H9 (cell line): ENCODE data around the gene PLD1. TPM values are rescaled to one million over a fixed set of nuclear protein-coding genes. Genes with fewer than 3 reads are reported as not detected.

Source experiments
- DNase-seq: peaks from one replicate; pipeline ENCODE4 v3.0.0-alpha.2; 2017
- H2AFZ ChIP-seq: one replicate; pipeline ENCODE4 v1.6.1; 2013; ENCODE audit warnings: mild to moderate bottlenecking, low read length, control low read depth, moderate library complexity
- H2AK5ac ChIP-seq: 2 replicates; pipeline ENCODE4 v1.6.1; 2013; ENCODE audit warnings: low read length, control low read depth, mixed read lengths; ENCODE audit not compliant: insufficient read length
- H2BK120ac ChIP-seq: one replicate; pipeline ENCODE4 v1.6.1; 2013; ENCODE audit warnings: low read depth, mild to moderate bottlenecking, low read length, control low read depth, inconsistent platforms; ENCODE audit not compliant: poor library complexity, severe bottlenecking
- H2BK12ac ChIP-seq: 2 replicates; pipeline ENCODE4 v1.6.1; 2013; ENCODE audit warnings: low read length, control low read depth, mixed read lengths, low read depth; ENCODE audit not compliant: insufficient read length
- H2BK15ac ChIP-seq: 2 replicates; pipeline ENCODE4 v1.6.1; 2013; ENCODE audit warnings: low read depth, low read length, control low read depth
- H2BK20ac ChIP-seq: one replicate; pipeline ENCODE4 v1.6.1; 2013; ENCODE audit warnings: low read depth, mild to moderate bottlenecking, low read length, control low read depth, inconsistent platforms; ENCODE audit not compliant: poor library complexity, severe bottlenecking
- H2BK5ac ChIP-seq: 2 replicates; pipeline ENCODE4 v1.6.1; 2013; ENCODE audit warnings: low read length, control low read depth, mixed read lengths; ENCODE audit not compliant: insufficient read length
- H3K14ac ChIP-seq: 2 replicates; pipeline ENCODE4 v1.6.1; 2013; ENCODE audit warnings: low read length, control low read depth; ENCODE audit not compliant: insufficient read depth
- H3K18ac ChIP-seq: 2 replicates; pipeline ENCODE4 v1.6.1; 2013; ENCODE audit warnings: low read depth, mild to moderate bottlenecking, mixed read lengths, low read length, control low read depth; ENCODE audit not compliant: insufficient read length
- H3K23ac ChIP-seq: 2 replicates; pipeline ENCODE4 v1.6.1; 2013; ENCODE audit warnings: low read length, control low read depth, mixed read lengths, low read depth; ENCODE audit not compliant: insufficient read length
- H3K23me2 ChIP-seq: 2 replicates; pipeline ENCODE4 v1.6.1; 2013; ENCODE audit warnings: low read depth, mild to moderate bottlenecking, mixed read lengths, low read length, control low read depth; ENCODE audit not compliant: insufficient read length, poor library complexity, severe bottlenecking
- H3K27ac ChIP-seq: 2 replicates; pipeline ENCODE4 v1.5.1; 2013; ENCODE audit warnings: low read length, control low read depth, mixed read lengths, low read depth; ENCODE audit not compliant: insufficient read length
- H3K27me3 ChIP-seq: 2 replicates; pipeline ENCODE4 v1.6.1; 2013; ENCODE audit warnings: low read length, control low read depth, inconsistent platforms; ENCODE audit not compliant: insufficient read depth
- H3K4ac ChIP-seq: 2 replicates; pipeline ENCODE4 v1.6.1; 2013; ENCODE audit warnings: low read depth, mild to moderate bottlenecking, control low read depth, inconsistent platforms, low read length, moderate library complexity
- H3K4me1 ChIP-seq: 2 replicates; pipeline ENCODE4 v1.6.1; 2013; ENCODE audit warnings: low read length, control low read depth, inconsistent platforms; ENCODE audit not compliant: insufficient read depth
- H3K4me2 ChIP-seq: 2 replicates; pipeline ENCODE4 v1.6.1; 2013; ENCODE audit warnings: low read length, control low read depth, mixed read lengths; ENCODE audit not compliant: insufficient read length, insufficient read depth
- H3K56ac ChIP-seq: 2 replicates; pipeline ENCODE4 v1.6.1; 2013; ENCODE audit warnings: low read depth, mild to moderate bottlenecking, mixed read lengths, low read length, control low read depth; ENCODE audit not compliant: insufficient read length
- H3K79me1 ChIP-seq: 2 replicates; pipeline ENCODE4 v1.6.1; 2013; ENCODE audit warnings: low read depth, mild to moderate bottlenecking, moderate library complexity, low read length, control low read depth, inconsistent platforms; ENCODE audit not compliant: insufficient read depth, poor library complexity, severe bottlenecking
- H3K79me2 ChIP-seq: 2 replicates; pipeline ENCODE4 v1.6.1; 2013; ENCODE audit warnings: low read length, control low read depth, inconsistent platforms; ENCODE audit not compliant: insufficient read depth
- H3K9ac ChIP-seq: 2 replicates; pipeline ENCODE4 v1.6.1; 2013; ENCODE audit warnings: low read length, control low read depth, mixed read lengths; ENCODE audit not compliant: insufficient read length; ENCODE audit errors: extremely low read depth
- H3K9me3 ChIP-seq: one replicate; pipeline ENCODE4 v1.6.1; 2013; ENCODE audit warnings: low read depth, low read length, inconsistent platforms; ENCODE audit not compliant: control insufficient read depth
- H3T11ph ChIP-seq: one replicate; pipeline ENCODE4 v1.6.1; 2013; ENCODE audit warnings: mild to moderate bottlenecking, low read length, control low read depth, inconsistent platforms
- H4K20me1 ChIP-seq: one replicate; pipeline ENCODE4 v1.6.1; 2013; ENCODE audit not compliant: control insufficient read depth, insufficient read length, insufficient read depth
- H4K5ac ChIP-seq: 2 replicates; pipeline ENCODE4 v1.6.1; 2013; ENCODE audit warnings: low read depth, mild to moderate bottlenecking, mixed read lengths, low read length, control low read depth; ENCODE audit not compliant: insufficient read length
- H4K8ac ChIP-seq: replicated peaks from 2 replicates; pipeline ENCODE4 v1.6.1; 2013; ENCODE audit warnings: low read length, control low read depth, mixed read lengths, low read depth; ENCODE audit not compliant: insufficient read length
- H4K91ac ChIP-seq: 2 replicates; pipeline ENCODE4 v1.6.1; 2013; ENCODE audit warnings: low read depth, mild to moderate bottlenecking, moderate library complexity, mixed read lengths, low read length, control low read depth; ENCODE audit not compliant: insufficient read length
- H3K27ac Mint-ChIP-seq, 3 experiments: 2 replicates in 2 of 3; 3 replicates in 1 of 3; pipeline ENCODE4 v1.8.0; 2020 to 2021; ENCODE audit warnings: mixed read lengths in 3 of 3, mild to moderate bottlenecking in 1 of 3, moderate library complexity in 1 of 3
- H3K27me3 Mint-ChIP-seq: 2 replicates; pipeline ENCODE4 v1.8.0; 2021; ENCODE audit warnings: low read depth, mild to moderate bottlenecking, moderate library complexity, mixed read lengths
- H3K36me3 Mint-ChIP-seq, 3 experiments: 2 replicates in 2 of 3; 3 replicates in 1 of 3; pipeline ENCODE4 v1.8.0; 2020 to 2021; ENCODE audit warnings: low read depth in 3 of 3, mixed read lengths in 3 of 3; ENCODE audit not compliant: insufficient read depth in 1 of 3
- H3K4me1 Mint-ChIP-seq, 2 experiments: 2 replicates each; pipeline ENCODE4 v1.8.0; 2020; ENCODE audit warnings: mixed read lengths in 2 of 2
- H3K4me3 Mint-ChIP-seq, 2 experiments: 2 replicates in 1 of 2; 3 replicates in 1 of 2; pipeline ENCODE4 v1.8.0; 2020 to 2021; ENCODE audit warnings: mild to moderate bottlenecking in 2 of 2, mixed read lengths in 2 of 2, moderate library complexity in 1 of 2
- H3K9me3 Mint-ChIP-seq, 2 experiments: 2 replicates in 1 of 2; 3 replicates in 1 of 2; pipeline ENCODE4 v1.8.0; 2020; ENCODE audit warnings: mild to moderate bottlenecking in 2 of 2, mixed read lengths in 2 of 2, moderate library complexity in 1 of 2
- WGBS: extraction: QIAGEN DNeasy Blood & Tissue Kit; methylation state at CpG from one replicate; pipeline ENCODE4 v1.1.7; 2013; ENCODE audit warnings: missing lambda C conversion rate, low lambda C conversion rate, mixed read lengths; ENCODE audit not compliant: insufficient read length; ENCODE audit errors: extremely low coverage; 5-methylcytosine and 5-hydroxymethylcytosine counted together
- total RNA-seq: library from RNA; stranded (reverse); gene quantifications from 2 replicates; pipeline ENCODE4 v1.2.1, GENCODE V29; 2021
- TF ChIP-seq, protein P1 (sequence below): fragments of 200-600 bp; sonication (generic); conservative IDR thresholded peaks from 3 replicates; pipeline ENCODE4 v1.8.0; 2021; ENCODE audit warnings: antibody characterized with exemption, mild to moderate bottlenecking

Gene PLD1
- total RNA-seq, 1 experiment from 2014 or later = 1.8 TPM

DNA sequence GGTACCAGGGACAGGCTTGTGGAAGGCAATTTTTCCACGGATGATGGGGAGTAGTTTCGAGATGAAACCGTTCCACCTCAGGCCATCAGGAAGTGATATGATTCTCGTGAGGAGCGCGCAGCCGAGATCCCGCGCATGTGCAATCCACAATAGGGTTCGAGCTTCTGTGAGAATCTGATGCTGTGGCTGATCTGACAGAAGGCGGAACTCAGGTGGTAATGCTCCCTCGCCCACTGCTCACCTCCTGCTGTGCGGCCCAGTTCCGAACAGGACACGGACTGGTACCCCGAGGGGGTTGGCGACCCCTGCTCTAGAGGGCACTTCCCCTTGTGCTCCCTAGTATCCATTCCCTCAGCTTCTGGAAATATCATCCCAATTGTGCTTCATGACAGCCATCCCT, 99.9 kb downstream of the PLD1 start:
- Mint-ChIP-seq H3K4me1 (no peaks in the 10 kb centered on the region), H3K27ac (no peak overlapping the region), H3K27me3 (no peaks in the 10 kb centered on the region), H3K36me3 (peaks cover 3 to 5% (median 3%) of the 10 kb centered on the region in 3 experiments; a peak in 5 of 7 replicates), H3K4me3 (no peak overlapping the region), H3K9me3 (peaks cover 3 to 4% of the 10 kb centered on the region in 2 experiments)
- Histone ChIP-seq H3K27me3 (no peaks in the 10 kb centered on the region), H3K4ac (no peak overlapping the region), H2BK12ac (no peak overlapping the region), H4K8ac (no peak overlapping the region), H3K27ac (no peak overlapping the region), H3K23ac (no peak overlapping the region), H3K79me1 (no peaks in the 10 kb centered on the region), H4K20me1 (no peaks in the 10 kb centered on the region), H3K18ac (no peak overlapping the region), H2BK20ac (no peak overlapping the region), H2AFZ (no peak overlapping the region), H3K23me2 (no peaks in the 10 kb centered on the region), H3K4me2 (no peak overlapping the region), H2BK15ac (no peak overlapping the region), H2BK120ac (no peak overlapping the region), H4K91ac (no peak overlapping the region), H3K9ac (no peak overlapping the region), H3K9me3 (no peaks in the 10 kb centered on the region), H3K79me2 (no peaks in the 10 kb centered on the region), H4K5ac (no peak overlapping the region), H3K56ac (no peak overlapping the region), H2BK5ac (no peak overlapping the region), H3K4me1 (no peaks in the 10 kb centered on the region), H2AK5ac (no peak overlapping the region), H3K14ac (no peak overlapping the region), H3T11ph (no peak overlapping the region)
- DNase-seq = no peak
- WGBS = no CpG with 5 or more reads among the region's 17 CpGs
- TF ChIP-seq, protein P1, sequence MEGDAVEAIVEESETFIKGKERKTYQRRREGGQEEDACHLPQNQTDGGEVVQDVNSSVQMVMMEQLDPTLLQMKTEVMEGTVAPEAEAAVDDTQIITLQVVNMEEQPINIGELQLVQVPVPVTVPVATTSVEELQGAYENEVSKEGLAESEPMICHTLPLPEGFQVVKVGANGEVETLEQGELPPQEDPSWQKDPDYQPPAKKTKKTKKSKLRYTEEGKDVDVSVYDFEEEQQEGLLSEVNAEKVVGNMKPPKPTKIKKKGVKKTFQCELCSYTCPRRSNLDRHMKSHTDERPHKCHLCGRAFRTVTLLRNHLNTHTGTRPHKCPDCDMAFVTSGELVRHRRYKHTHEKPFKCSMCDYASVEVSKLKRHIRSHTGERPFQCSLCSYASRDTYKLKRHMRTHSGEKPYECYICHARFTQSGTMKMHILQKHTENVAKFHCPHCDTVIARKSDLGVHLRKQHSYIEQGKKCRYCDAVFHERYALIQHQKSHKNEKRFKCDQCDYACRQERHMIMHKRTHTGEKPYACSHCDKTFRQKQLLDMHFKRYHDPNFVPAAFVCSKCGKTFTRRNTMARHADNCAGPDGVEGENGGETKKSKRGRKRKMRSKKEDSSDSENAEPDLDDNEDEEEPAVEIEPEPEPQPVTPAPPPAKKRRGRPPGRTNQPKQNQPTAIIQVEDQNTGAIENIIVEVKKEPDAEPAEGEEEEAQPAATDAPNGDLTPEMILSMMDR = no peak
